CD14-positive monocyte (primary cell): Measurements from ENCODE around the gene ARL14EPL. TPM values are rescaled to one million over a fixed set of nuclear protein-coding genes. Genes with fewer than 3 reads are reported as not detected.

Experiments
- DNase-seq, 3 donors: peaks; one replicate each; pipeline ENCODE4 v3.0.0-alpha.2; 2011 to 2022
- H2AFZ ChIP-seq: 2 replicates; pipeline ENCODE4 v1.6.0; 2012; ENCODE audit warnings: mild to moderate bottlenecking, low read depth, low read length, inconsistent platforms; ENCODE audit not compliant: insufficient read depth, poor library complexity, severe bottlenecking
- H3K27ac ChIP-seq, 2 donors: 1 replicate in 1 of 2; 2 replicates in 1 of 2; pipeline ENCODE4 v1.5.1; 2012 to 2013; ENCODE audit warnings: low read length in 2 of 2, control low read depth in 1 of 2, inconsistent platforms in 1 of 2, low read depth in 1 of 2, mild to moderate bottlenecking in 1 of 2
- H3K27me3 ChIP-seq, 2 donors: one replicate each; pipeline versions ENCODE4 v1.6.0 to v1.6.1; 2011 to 2013; ENCODE audit warnings: low read length in 2 of 2; ENCODE audit not compliant: control insufficient read depth in 2 of 2, insufficient read depth in 2 of 2
- H3K36me3 ChIP-seq, 2 donors: replicated peaks in 1 of 2; 1 replicate in 1 of 2; 2 replicates in 1 of 2; pipeline versions ENCODE4 v1.5.1 to v1.6.1; 2012 to 2013; ENCODE audit warnings: low read length in 2 of 2, control low read depth in 1 of 2, inconsistent platforms in 1 of 2, mild to moderate bottlenecking in 1 of 2; ENCODE audit not compliant: insufficient read depth in 2 of 2, control insufficient read depth in 1 of 2
- H3K4me1 ChIP-seq, 2 donors: 1 replicate in 1 of 2; 2 replicates in 1 of 2; pipeline versions ENCODE4 v1.5.1 to v1.6.1; 2012 to 2013; ENCODE audit warnings: low read length in 2 of 2, control low read depth in 1 of 2, inconsistent platforms in 1 of 2, mild to moderate bottlenecking in 1 of 2, moderate library complexity in 1 of 2; ENCODE audit not compliant: insufficient read depth in 2 of 2, control insufficient read depth in 1 of 2
- H3K4me2 ChIP-seq: replicated peaks from 2 replicates; pipeline ENCODE3; 2012; ENCODE audit warnings: low read length, moderate library complexity, mild to moderate bottlenecking; ENCODE audit not compliant: poor library complexity, severe bottlenecking; ENCODE audit errors: extremely low read depth
- H3K4me3 ChIP-seq, 3 experiments: fragments of 200-600 bp in 1 of 3; sonication (generic) in 1 of 3; replicated peaks in 1 of 3; 1 replicate in 2 of 3; 2 replicates in 1 of 3; pipeline ENCODE4 v1.5.1; 2011 to 2013; ENCODE audit warnings: low read length in 3 of 3, mild to moderate bottlenecking in 3 of 3, control low read depth in 2 of 3, low read depth in 2 of 3, inconsistent platforms in 1 of 3, moderate library complexity in 1 of 3
- H3K79me2 ChIP-seq: 2 replicates; pipeline ENCODE4 v1.6.0; 2012; ENCODE audit warnings: mild to moderate bottlenecking, control low read depth, inconsistent platforms, low read length, moderate library complexity; ENCODE audit not compliant: insufficient read depth
- H3K9ac ChIP-seq: 2 replicates; pipeline ENCODE4 v1.6.0; 2017; ENCODE audit warnings: low read length, mild to moderate bottlenecking; ENCODE audit not compliant: insufficient read depth, poor library complexity, severe bottlenecking
- H3K9me3 ChIP-seq, 2 donors: replicated peaks in 1 of 2; 1 replicate in 1 of 2; 2 replicates in 1 of 2; pipeline versions ENCODE4 v1.5.1 to v1.6.1; 2012 to 2013; ENCODE audit warnings: low read length in 2 of 2, control low read depth in 1 of 2; ENCODE audit not compliant: control insufficient read depth in 1 of 2, insufficient read depth in 1 of 2
- H4K20me1 ChIP-seq: 2 replicates; pipeline ENCODE4 v1.6.0; 2012; ENCODE audit warnings: mild to moderate bottlenecking, low read length, control low read depth, moderate library complexity; ENCODE audit not compliant: insufficient read depth
- H3K27ac Mint-ChIP-seq, 7 donors: one replicate each; pipeline ENCODE4 v1.8.0; 2020; ENCODE audit warnings: mild to moderate bottlenecking in 7 of 7, mixed read lengths in 7 of 7, moderate library complexity in 6 of 7, inconsistent platforms in 2 of 7
- H3K27me3 Mint-ChIP-seq, 3 donors: one replicate each; pipeline ENCODE4 v1.8.0; 2021 to 2022; ENCODE audit warnings: low read depth in 3 of 3, mild to moderate bottlenecking in 3 of 3, mixed read lengths in 3 of 3, moderate library complexity in 3 of 3, inconsistent platforms in 1 of 3
- H3K36me3 Mint-ChIP-seq, 2 donors: one replicate each; pipeline ENCODE4 v1.8.0; 2020; ENCODE audit warnings: mixed read lengths in 2 of 2, inconsistent platforms in 1 of 2, mild to moderate bottlenecking in 1 of 2
- H3K4me1 Mint-ChIP-seq: one replicate; pipeline ENCODE4 v1.8.0; 2020; ENCODE audit warnings: mild to moderate bottlenecking, mixed read lengths
- H3K4me3 Mint-ChIP-seq, 2 donors: one replicate each; pipeline ENCODE4 v1.8.0; 2020; ENCODE audit warnings: mild to moderate bottlenecking in 2 of 2, mixed read lengths in 2 of 2, moderate library complexity in 1 of 2
- H3K9me3 Mint-ChIP-seq, 7 donors: one replicate each; pipeline ENCODE4 v1.8.0; 2020 to 2022; ENCODE audit warnings: mixed read lengths in 7 of 7, mild to moderate bottlenecking in 6 of 7, moderate library complexity in 6 of 7, inconsistent platforms in 2 of 7
- CTCF ChIP-seq: fragments of 200-600 bp; IDR thresholded peaks from one replicate; pipeline ENCODE4 v1.8.0; 2022; ENCODE audit warnings: antibody characterized with exemption, mild to moderate bottlenecking
- WGBS: methylation state at CpG from one replicate; pipeline ENCODE4 v1.1.5; 2013; ENCODE audit warnings: missing lambda C conversion rate; ENCODE audit not compliant: insufficient coverage; 5-methylcytosine and 5-hydroxymethylcytosine counted together
- intact Hi-C, 2 donors: fragments of 100-400 bp; cut with micrococcal nuclease; formaldehyde crosslinking; loops; one replicate each; pipeline versions ENCODE4 v1.15.0 to v1.15.1; 2023
- polyA minus RNA-seq: library from RNA; depleted of rRNA, polyadenylated mRNA; stranded (reverse); fragments of >200 nt; gene quantifications from 2 replicates; pipeline ENCODE4 v1.2.3, GENCODE V29; 2012
- polyA plus RNA-seq, 3 donors: library from polyadenylated mRNA; depleted of rRNA in 1 of 3; unstranded in 2 of 3; stranded (reverse) in 1 of 3; fragments of 300-500 nt in 2 of 3; fragments of >200 nt in 1 of 3; fragmentation: Illumina TruSeq in 2 of 3; gene quantifications; 1 replicate in 2 of 3; 2 replicates in 1 of 3; pipeline ENCODE4 v1.2.3, GENCODE V29; 2012 to 2021
- total RNA-seq, 12 experiments: library from RNA in 1 of 12; stranded (reverse) in 1 of 12; fragments of 120-200 nt in 1 of 12; gene quantifications; one replicate each; pipeline ENCODE4 v1.2.4 and lab custom pipeline; 2013 to 2026; ENCODE audit warnings: mixed read lengths in 6 of 12, inconsistent platforms in 1 of 12

ARL14EPL gene
- total RNA-seq (2013) = 0.17 TPM
- under 1 TPM in 1 of 3 donors, not detected in 2; 0.11 TPM for polyA plus RNA-seq
- polyA minus RNA-seq = not detected in 2 replicates
- total RNA-seq (lab: John Stamatoyannopoulos, UW) = 0.06 to 1.3 (median 0.20) reads per million in 11 experiments

- H3K4me3 Mint-ChIP-seq = peak within 1 kb of the TSS in 1 of 2 donors; percentile 44
- peaks cover 0 to 2% (median 0%) of the 10 kb centered on the region in 3 donors for H3K27me3 Mint-ChIP-seq
- no peaks in the 10 kb centered on the region for H3K36me3 ChIP-seq
- H3K27me3 ChIP-seq = no peaks in the 10 kb centered on the region
- H3K27ac Mint-ChIP-seq = peak within 1 kb of the TSS in 5 of 7 donors; percentile 15 to 84 (median 80)
- peaks cover 22% of the 10 kb centered on the region for H3K4me1 Mint-ChIP-seq
- H3K4me2 ChIP-seq = peak within 1 kb of the TSS; percentile 26
- no peaks in the 10 kb centered on the region for H4K20me1 ChIP-seq
- H3K4me1 ChIP-seq = peaks cover 14 to 15% of the 10 kb centered on the region in 2 donors
- no peak within 1 kb of the TSS for H3K9ac ChIP-seq
- no peaks in the 10 kb centered on the region for H3K36me3 Mint-ChIP-seq
- H3K9me3 Mint-ChIP-seq = peaks cover 0 to 5% (median 0%) of the 10 kb centered on the region in 7 donors
- TF ChIP-seq CTCF = no peak
- no peaks in the 10 kb centered on the region for H3K79me2 ChIP-seq
- WGBS = 15% methylated on average over 2 of the region's 9 CpGs
- no peaks in the 10 kb centered on the region for H3K9me3 ChIP-seq
- intact Hi-C loops = loop anchor here in 1 of 2 donors (5.0 kb wide), 1 partner anchor 190 kb away; the partner anchor contains the start of genes AP3S1 and ATG12
- no peak within 1 kb of the TSS for H2AFZ ChIP-seq
- DNase-seq = peak; percentile 70 to 86 (median 75)
- no peak within 1 kb of the TSS for H3K27ac ChIP-seq
- peak within 1 kb of the TSS in 1 of 3 experiments; percentile 19 for H3K4me3 ChIP-seq
These were observed at the start of gene ARL14EPL for GRCh38 chr5:116032094-116032517. TSS of gene ARL14EPL (plus strand) at chr5:116032472. CDS start at chr5:116051466, 18,994 bp downstream.

- intact Hi-C loops = no loop called here
- TF ChIP-seq CTCF = no peak
These were observed 48.8 kb upstream of the ARL14EPL start for GRCh38 chr5:115983519-115983918.

More at GRCh38 chr5:115983519-115983918, 48.8 kb upstream of the ARL14EPL start:
- no peak overlapping the region for H3K4me2 ChIP-seq
- no peaks in the 10 kb centered on the region for H3K36me3 ChIP-seq
- no peaks in the 10 kb centered on the region for H4K20me1 ChIP-seq
- Mint-ChIP-seq H3K9me3 (peaks cover 0 to 7% (median 2%) of the 10 kb centered on the region in 7 donors), H3K4me3 (no peak overlapping the region), H3K36me3 (no peaks in the 10 kb centered on the region), H3K27me3 (peaks cover 0 to 7% (median 0%) of the 10 kb centered on the region in 3 donors), H3K4me1 (no peaks in the 10 kb centered on the region), H3K27ac (no peak overlapping the region)
- H3K4me3 ChIP-seq = no peak overlapping the region
- WGBS = 71% methylated on average over 1 of the region's 1 CpG
- no peak overlapping the region for H3K9ac ChIP-seq
- no peak overlapping the region for H2AFZ ChIP-seq
- no peaks in the 10 kb centered on the region for H3K9me3 ChIP-seq
- H3K79me2 ChIP-seq = no peaks in the 10 kb centered on the region
- H3K27ac ChIP-seq = no peak overlapping the region
- no peaks in the 10 kb centered on the region for H3K4me1 ChIP-seq
- DNase-seq = no peak
- H3K27me3 ChIP-seq = no peaks in the 10 kb centered on the region
